HepG2 (cell line): ENCODE results near the gene ACP1. TPM values are rescaled to one million over a fixed set of nuclear protein-coding genes. Genes with fewer than 3 reads are reported as not detected.

ENCODE experiments used
- AKAP8 ChIP-seq: sonication (generic); formaldehyde crosslinking; IDR thresholded peaks from 2 replicates; pipeline ENCODE4 v1.5.1; 2020; ENCODE audit warnings: mild to moderate bottlenecking, missing genetic modification reagents
- ATF6 ChIP-seq: sonication (generic); formaldehyde crosslinking; conservative IDR thresholded peaks from 2 replicates; pipeline ENCODE4 v1.4.0; 2020; ENCODE audit warnings: missing genetic modification reagents
- CREB1 ChIP-seq, 2 experiments: fragments of 450-650 bp in 1 of 2; IDR thresholded peaks; 2 replicates each; pipeline ENCODE4 v1.6.1; 2016 to 2017; ENCODE audit warnings: control low read depth in 1 of 2, mild to moderate bottlenecking in 1 of 2, missing compliant biosample characterization in 1 of 2, missing genetic modification characterization in 1 of 2
- DRAP1 ChIP-seq: IDR thresholded peaks from 2 replicates; pipeline ENCODE4 v1.6.1; 2016; ENCODE audit warnings: missing genetic modification reagents, missing compliant biosample characterization
- GTF2F1 ChIP-seq: fragments of 150-350 bp; IDR thresholded peaks from 2 replicates; pipeline ENCODE4 v1.6.1; 2014; ENCODE audit warnings: low read length
- HDAC6 ChIP-seq: fragments of 200-600 bp; sonication (generic); IDR thresholded peaks from 2 replicates; pipeline ENCODE4 v1.7.0; 2017; ENCODE audit warnings: mild to moderate bottlenecking, antibody characterized with exemption, low read length, low read depth
- HOXD1 ChIP-seq: sonication (generic); formaldehyde crosslinking; IDR thresholded peaks from 2 replicates; pipeline ENCODE4 v1.5.0; 2020; ENCODE audit warnings: missing genetic modification reagents
- KLF11 ChIP-seq: IDR thresholded peaks from 2 replicates; pipeline ENCODE4 v1.6.1; 2016; ENCODE audit warnings: missing compliant biosample characterization
- MEIS2 ChIP-seq: sonication (generic); formaldehyde crosslinking; IDR thresholded peaks from 2 replicates; pipeline ENCODE4 v1.9.0; 2021; ENCODE audit warnings: mild to moderate bottlenecking, missing genetic modification reagents
- NFE2L2 ChIP-seq: fragments of 150-350 bp; IDR thresholded peaks from 2 replicates; pipeline ENCODE4 v1.6.1; 2014; ENCODE audit warnings: low read length
- NR2F6 ChIP-seq, 2 experiments: IDR thresholded peaks; 2 replicates each; pipeline ENCODE4 v1.6.1; 2016; ENCODE audit warnings: antibody characterized with exemption in 1 of 2, mild to moderate bottlenecking in 1 of 2
- POLR2AphosphoS2 ChIP-seq: IDR thresholded peaks from 2 replicates; pipeline ENCODE4 v1.6.1; 2011; ENCODE audit warnings: low read depth, low read length, improper control_type of control experiment
- SKIL ChIP-seq: sonication (generic); formaldehyde crosslinking; IDR thresholded peaks from 2 replicates; pipeline ENCODE4 v1.8.0; 2022; ENCODE audit warnings: missing genetic modification reagents, mild to moderate bottlenecking, moderate library complexity, borderline replicate concordance
- TFDP1 ChIP-seq: IDR thresholded peaks from 2 replicates; pipeline ENCODE4 v1.6.1; 2016; ENCODE audit warnings: missing compliant biosample characterization, missing genetic modification reagents, borderline replicate concordance
- ZBTB46 ChIP-seq: sonication (generic); formaldehyde crosslinking; IDR thresholded peaks from 2 replicates; pipeline ENCODE4 v1.4.0; 2020; ENCODE audit warnings: mild to moderate bottlenecking, missing genetic modification reagents, borderline replicate concordance
- ZNF446 ChIP-seq: sonication (generic); formaldehyde crosslinking; IDR thresholded peaks from 2 replicates; pipeline ENCODE4 v1.5.0; 2020; ENCODE audit warnings: mild to moderate bottlenecking, missing genetic modification reagents
- ZNF672 ChIP-seq: sonication (generic); formaldehyde crosslinking; IDR thresholded peaks from 2 replicates; pipeline ENCODE4 v1.8.1; 2022; ENCODE audit warnings: missing genetic modification reagents
- ZNF768 ChIP-seq: sonication (generic); formaldehyde crosslinking; IDR thresholded peaks from 2 replicates; pipeline ENCODE4 v1.4.0; 2020; ENCODE audit warnings: missing genetic modification reagents
- ZUFSP ChIP-seq: sonication (generic); formaldehyde crosslinking; IDR thresholded peaks from 2 replicates; pipeline ENCODE4 v1.9.0; 2021; ENCODE audit warnings: missing genetic modification reagents, mild to moderate bottlenecking, borderline replicate concordance
- polyA plus RNA-seq, 8 experiments: library from polyadenylated mRNA; depleted of rRNA in 3 of 8; stranded (reverse) in 7 of 8; unstranded in 1 of 8; fragments of >200 nt; fragmentation: Illumina TruSeq in 4 of 8; extraction: Trizol in 4 of 8; gene quantifications; 2 replicates each; pipeline versions ENCODE4 v1.2.1 to v1.2.3, GENCODE V29; 2011 to 2016; ENCODE audit warnings: low read depth in 4 of 8, missing spikeins in 1 of 8, mixed read lengths in 1 of 8; ENCODE audit not compliant: insufficient read depth in 1 of 8
- total RNA-seq, 5 experiments: library from RNA; depleted of rRNA; stranded (reverse); fragments of >200 nt; fragmentation: Illumina TruSeq; extraction: Trizol; gene quantifications; 2 replicates each; pipeline ENCODE4 v1.2.3, GENCODE V29; 2016; ENCODE audit warnings: low read depth in 1 of 5

The ACP1 gene
- total and polyA plus RNA-seq, 2 of the 13 experiments (the other 11 are each of a cell fraction or from before 2014, with no cell fraction given), result 246 to 348 TPM

- TF ChIP-seq NFE2L2 (no peak), NR2F6 (IDR thresholded peaks at IDR 0.05) (no peak), NR2F6 (CRISPR knock-in tag; IDR thresholded peaks at IDR 0.05) (peak; percentile 54; the same call in 1 of the 2 replicates), SKIL (CRISPR knock-in tag) (peak; percentile 46), ZUFSP (CRISPR knock-in tag) (no peak), HOXD1 (no peak), ATF6 (no peak), CREB1 (IDR thresholded peaks at IDR 0.05) (peak; percentile 78), CREB1 (CRISPR knock-in tag; IDR thresholded peaks at IDR 0.05) (no peak), POLR2AphosphoS2 (no peak), MEIS2 (CRISPR knock-in tag) (peak; percentile 15; the same call in 1 of the 2 replicates), HDAC6 (no peak), TFDP1 (CRISPR knock-in tag) (peak; percentile 91), ZNF768 (CRISPR knock-in tag) (peak; percentile 74; the same call in 1 of the 2 replicates), KLF11 (0 out of 2 replicates have a peak, but pooled peaks have one; percentile 10), GTF2F1 (peak; percentile 41; the same call in 1 of the 2 replicates), ZNF672 (CRISPR knock-in tag) (no peak), DRAP1 (CRISPR knock-in tag) (peak; percentile 84), ZNF446 (CRISPR knock-in tag) (peak; percentile 17; the same call in 1 of the 2 replicates), ZBTB46 (CRISPR knock-in tag) (no peak), AKAP8 (CRISPR knock-in tag) (no peak)
Observed at GRCh38 chr2:264493-265468, at the start of gene ACP1 (continued).
